HG03025 (cell line): ENCODE results near the gene PLGRKT.
A peak's percentile ranks its signal among the peaks of the same experiment; 100 is the strongest.
"Not testable (repeated sequence)": the region's sequence is repeated elsewhere in the genome, so short reads cannot be mapped to it uniquely, and the experiment has no call there.

ENCODE experiments used
- ATAC-seq: cut with Tn5 transposase; IDR thresholded peaks from one replicate; pipeline ENCODE4 v1.9.1; 2021; ENCODE audit warnings: mild to moderate bottlenecking, moderate library complexity; ENCODE audit not compliant: unreplicated experiment, low FRiP score

The PLGRKT gene

GRCh38 chr9:5389109-5389732 is 48.5 kb downstream of the PLGRKT start:
- ATAC-seq: no peak

GRCh38 chr9:5388026-5388819 is 49.5 kb downstream of the PLGRKT start:
- ATAC-seq: no peak

DNA sequence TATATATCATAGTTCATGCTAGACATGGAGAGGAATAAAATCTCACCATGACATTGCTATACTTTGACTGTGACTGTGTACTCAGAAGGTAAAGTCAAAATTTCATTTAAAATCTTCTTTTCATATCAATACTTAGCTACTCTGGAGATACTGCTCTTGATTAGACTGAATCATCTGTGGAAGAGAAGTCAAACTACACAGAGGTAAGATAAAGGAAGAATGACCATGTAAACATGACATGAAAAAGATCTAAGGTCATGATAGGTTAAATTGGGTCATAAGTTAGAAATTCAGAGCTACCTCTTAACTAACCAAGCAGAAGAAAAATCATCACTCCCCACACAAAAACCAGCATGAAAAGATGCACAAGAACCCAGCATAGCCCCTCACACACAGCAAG is 53.3 kb downstream of the PLGRKT start:
- no peak for ATAC-seq

DNA sequence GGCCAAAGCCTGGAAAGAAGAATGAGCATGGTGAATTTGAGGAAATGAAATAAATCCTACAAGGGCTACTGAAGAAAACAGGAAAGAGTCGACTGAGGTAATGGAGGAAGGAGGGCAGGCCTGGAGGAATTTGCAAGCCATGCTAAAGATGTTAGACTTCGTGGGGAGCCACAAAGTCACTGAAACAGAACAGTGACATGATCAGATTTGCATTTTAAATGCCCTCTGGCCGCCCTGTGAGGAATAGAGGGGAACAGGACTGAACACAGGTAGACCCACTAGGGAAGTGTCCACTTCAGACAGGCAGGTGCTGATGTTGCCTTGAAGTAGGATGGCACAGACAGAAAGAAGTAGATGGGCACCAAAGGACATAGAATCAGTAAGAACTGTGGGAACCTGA is 55.2 kb downstream of the PLGRKT start:
- ATAC-seq: no peak

- ATAC-seq: no peak
Observed at GRCh38 chr9:5375790-5376477, 61.8 kb downstream of the PLGRKT start.

- no peak for ATAC-seq
Observed at GRCh38 chr9:5375091-5375490, 62.6 kb downstream of the PLGRKT start.

- no peak for ATAC-seq
Observed at GRCh38 chr9:5364294-5365024, 73.3 kb downstream of the PLGRKT start.

DNA sequence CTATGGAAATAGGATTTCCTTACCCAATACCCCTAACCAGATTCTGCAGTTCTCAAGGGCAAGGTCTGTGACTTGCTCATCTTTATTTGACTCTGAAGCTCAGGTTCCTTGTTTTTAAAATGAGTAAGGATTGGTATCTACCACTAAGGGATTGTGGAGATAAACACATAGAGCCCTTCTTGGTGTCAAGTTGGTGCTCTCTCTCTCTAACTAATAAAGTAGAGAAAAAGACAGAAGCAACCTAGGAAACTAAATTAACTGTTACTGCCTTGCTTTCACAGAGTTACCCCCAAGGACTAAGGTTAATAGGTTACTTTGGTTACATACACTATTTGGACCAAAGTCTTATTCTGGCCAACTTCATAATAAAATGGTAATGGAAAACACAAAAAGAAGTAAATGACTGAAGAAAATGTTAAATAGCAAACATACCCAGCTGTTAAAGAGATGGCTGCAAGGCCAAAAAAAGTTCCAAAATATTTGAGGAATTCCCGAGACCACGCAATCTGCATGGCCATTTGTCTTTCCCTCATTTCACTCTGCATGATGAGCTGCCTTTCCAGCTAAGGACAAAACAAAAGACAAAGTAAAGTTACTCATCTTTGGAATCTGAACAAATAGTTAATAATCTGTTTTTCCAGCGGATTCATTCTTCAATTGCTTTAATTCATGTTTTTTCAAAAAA is 76.3 kb downstream of the PLGRKT start:
- ATAC-seq: no peak

DNA sequence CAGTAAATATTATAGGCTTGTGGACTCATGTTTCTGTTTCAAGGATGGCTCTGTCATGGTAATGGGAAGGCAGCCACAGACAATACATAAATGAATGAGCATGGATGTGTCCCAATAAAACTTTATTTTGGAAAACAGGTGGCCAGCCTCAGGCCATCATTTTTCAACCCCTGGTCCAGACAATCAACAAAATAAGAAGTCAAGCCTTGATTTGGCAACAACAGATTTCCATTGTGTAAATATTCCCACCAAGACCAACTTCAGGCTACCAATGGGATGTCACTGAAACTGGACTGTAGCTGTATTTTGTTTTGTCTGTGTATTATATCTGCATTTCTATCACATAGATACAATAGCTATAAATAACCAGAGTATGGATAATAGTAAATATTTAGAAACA is 77.4 kb downstream of the PLGRKT start:
- ATAC-seq: no peak

DNA sequence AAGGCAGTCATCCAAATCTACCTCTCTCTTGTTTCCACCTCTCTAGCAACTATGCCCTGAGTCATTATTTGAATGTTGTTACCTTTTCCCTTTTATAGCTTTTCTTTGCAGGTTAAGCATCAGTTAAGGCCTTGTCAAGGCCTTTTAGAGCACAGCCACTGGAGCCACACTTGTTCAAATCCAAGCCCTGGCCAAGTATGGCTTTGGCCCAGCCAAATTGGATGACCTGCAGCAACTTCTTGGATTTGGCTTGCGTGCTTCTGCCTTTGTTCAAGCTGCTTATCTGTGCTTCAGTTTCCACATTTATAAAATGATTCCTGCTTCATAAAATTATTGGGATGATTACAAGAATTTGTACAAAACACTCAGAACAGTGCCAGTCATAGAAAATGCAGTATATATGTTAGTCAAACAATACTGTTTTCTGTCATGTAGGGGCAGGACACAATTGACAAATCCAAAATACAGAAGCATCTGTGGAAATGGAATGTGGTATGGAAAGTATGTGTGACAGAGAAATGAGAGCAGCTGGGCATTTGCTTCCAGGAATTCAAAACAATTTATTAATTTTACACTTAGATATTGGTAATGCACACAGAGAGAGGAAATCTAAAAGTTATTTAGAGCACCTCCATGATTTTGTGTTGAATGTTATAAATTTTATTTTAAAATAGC is 80.2 kb downstream of the PLGRKT start:
- ATAC-seq: no peak

DNA sequence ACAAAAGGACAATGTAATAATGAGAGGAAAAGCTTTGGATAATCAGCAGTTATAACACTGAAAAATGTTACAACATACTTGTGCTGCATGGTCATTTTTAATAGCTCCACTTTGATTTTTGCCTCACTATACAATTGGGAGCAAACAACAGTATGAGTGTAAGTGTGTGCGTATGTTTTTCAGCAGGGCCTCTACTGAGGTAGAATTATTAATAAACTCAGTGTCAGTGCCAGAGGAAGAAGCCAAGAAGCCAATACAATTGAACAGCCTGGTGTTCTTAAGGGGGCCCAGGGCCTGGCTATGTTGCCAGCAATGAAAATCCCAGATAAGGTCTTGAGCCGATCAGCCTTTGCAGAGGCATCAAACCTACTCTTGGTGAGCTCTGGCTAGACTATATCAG is 81.9 kb downstream of the PLGRKT start:
- ATAC-seq: no peak

DNA sequence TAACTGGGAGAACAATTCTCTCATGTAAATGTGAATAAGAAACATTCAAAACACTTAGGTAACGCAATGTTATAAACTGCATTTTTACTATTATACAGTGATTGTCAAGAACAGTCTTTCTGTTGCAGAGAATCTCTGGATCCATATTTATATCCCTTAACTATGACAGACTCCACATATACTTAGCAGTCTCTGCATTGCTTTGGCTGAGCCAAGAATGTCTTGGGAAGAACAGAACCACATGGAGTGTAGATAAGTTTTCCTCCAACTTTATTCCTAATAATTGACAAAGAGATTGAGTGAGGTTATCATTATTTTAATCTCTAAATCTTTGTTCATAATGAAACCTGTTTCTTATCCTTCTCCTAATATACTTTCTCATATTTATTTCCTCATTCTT is 82.5 kb downstream of the PLGRKT start:
- no peak for ATAC-seq

DNA sequence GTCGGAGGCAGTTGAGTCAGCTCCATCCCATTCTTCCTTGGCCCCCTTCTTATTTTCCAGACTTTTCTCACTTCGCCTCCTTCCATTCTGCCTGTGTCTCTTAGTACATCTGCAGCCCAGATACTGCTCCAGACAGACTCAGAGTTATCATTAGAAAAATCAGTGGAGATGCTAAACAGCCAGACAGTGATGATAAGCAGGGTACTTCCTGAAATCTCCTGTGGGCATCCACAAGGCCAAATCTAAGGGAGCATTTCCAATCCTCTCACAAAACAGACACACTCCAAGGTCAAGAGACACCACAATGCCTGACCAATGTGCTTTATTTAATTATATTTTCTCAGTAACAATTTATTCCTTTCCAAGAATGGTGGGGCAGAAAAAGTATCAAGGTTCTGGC is 83.5 kb downstream of the PLGRKT start:
- no peak for ATAC-seq

GRCh38 chr9:5352637-5353248 is 85.0 kb downstream of the PLGRKT start:
- no peak for ATAC-seq

DNA sequence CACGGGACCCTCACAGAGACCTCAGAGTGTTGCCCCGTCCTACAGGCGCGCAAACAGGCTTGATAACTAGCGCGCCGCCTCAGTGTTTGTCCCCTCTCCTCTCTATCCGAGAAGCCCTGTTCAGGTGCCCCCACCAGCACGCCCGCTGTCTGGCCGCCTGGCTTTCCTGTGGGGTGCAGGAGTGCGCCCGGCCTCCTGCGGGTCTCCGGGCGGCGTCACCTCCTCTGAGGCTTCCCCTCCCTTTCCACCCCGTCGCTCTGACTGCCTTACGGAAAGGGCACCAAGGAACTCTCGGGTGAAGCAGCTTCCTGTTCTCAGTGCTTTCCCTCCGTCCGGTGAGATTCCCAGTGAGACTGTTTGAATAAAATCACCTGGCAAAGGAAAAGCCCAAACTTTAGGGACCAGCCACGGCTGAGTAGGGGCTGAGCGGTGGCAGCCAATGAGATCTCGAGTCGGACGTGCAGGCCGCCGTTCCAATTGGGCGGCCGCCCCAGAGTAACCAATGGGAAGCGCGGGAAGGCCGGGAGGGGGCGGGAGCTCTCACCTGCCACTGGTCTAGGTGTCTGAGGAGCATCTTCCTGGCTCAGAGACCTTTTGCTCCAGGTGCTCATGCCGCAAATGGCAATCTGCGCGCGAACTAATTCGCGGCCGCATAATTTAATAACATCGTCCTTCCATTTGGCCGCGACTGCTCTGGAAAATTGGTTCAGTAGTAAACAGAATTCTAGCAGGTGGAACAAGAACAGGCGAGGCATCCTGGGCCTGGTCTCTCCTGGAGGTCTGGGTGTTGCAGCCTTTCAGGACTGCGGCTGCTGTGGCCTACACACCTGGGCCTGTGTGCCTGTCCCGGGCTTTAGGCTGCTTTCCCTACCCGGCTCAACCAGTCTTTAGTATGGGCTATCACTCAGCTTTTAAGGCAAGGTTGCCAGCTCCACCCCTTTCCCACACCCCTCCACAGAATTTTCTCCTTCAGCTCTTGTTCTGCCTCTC is 98.4 kb downstream of the PLGRKT start, which contains the start of gene RLN1:
TSS of gene RLN1 (minus strand) at position 885 of the 990 bp plus-strand sequence. CDS start at position 755, 130 bp downstream.
- ATAC-seq: peak; percentile 100

DNA sequence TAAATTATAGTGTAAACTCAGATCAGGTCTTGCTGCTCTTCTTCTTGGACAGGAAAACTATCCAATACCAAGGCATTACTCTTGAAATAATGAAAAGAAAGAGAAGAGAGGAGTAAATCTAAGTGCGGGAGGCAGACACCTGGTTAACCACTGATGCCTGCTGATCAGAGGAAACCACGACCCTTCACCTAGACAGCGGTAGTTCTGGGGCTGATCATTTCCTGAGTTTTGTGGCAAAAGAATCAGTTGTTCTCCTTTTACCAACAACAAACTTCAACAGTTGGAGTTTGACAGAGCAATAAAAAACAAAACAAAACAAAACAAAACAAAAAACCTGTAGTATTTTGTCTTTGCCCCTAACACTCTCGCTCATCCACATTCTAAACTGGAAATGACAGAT is 101.0 kb downstream of the PLGRKT start:
- no peak for ATAC-seq

DNA sequence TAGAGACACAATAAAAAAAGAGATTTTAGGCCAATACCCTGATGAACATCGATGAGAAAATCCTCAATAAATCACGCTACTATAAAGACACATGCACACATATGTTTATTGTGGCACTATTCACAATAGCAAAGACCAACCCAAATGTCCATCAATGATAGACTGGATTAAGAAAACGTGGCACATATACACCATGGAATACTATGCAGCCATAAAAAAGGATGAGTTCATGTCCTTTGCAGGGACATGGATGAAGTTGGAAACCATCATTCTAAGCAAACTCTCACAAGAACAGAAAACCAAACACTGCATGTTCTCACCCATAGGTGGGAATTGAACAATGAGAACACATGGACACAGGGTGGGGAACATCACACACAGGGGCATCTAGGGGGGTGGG is 106.4 kb downstream of the PLGRKT start:
- ATAC-seq: not testable (repeated sequence)

DNA sequence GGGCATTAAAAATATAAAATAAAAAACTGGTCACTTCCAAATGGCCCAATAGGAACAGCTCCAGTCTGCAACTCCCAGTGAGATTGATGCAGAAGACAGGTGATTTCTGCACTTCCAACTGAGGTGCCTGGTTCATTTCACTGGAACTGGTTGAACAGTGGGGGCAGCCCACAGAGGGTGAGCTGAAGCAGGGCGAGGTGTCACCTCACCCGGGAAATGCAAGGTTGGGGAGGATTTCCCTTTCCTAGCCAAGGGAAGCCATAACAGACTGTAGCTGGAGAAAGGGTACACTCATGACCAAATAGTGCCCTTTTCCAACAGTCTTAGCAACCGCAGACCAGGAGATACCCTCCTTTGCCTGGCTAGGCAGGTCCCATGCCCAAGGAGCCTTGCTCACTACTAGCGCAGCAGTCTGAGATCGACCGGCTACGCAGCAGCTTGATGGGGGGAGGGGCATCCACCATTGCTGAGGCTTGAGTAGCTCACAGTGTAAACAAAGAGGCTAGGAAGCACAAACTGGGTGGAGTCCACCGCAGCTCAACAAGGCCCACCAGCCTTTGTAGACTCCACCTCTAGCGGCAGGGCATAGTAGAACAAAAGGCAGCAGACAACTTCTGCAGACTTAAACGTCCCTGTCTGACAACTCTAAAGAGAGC is 110.7 kb downstream of the PLGRKT start:
- ATAC-seq: no peak
